H1 (cell line): Measurements from ENCODE around the gene PCDHGA2. TPM values are rescaled to one million over a fixed set of nuclear protein-coding genes. Genes with fewer than 3 reads are reported as not detected.

ENCODE experiments used
- polyA plus RNA-seq, 7 experiments: library from polyadenylated mRNA; depleted of rRNA in 3 of 7; stranded (reverse) in 5 of 7; unstranded in 2 of 7; fragments of >200 nt in 5 of 7; fragments of 200-250 nt in 2 of 7; gene quantifications; 1 replicate in 5 of 7; 2 replicates in 1 of 7; 4 replicates in 1 of 7; pipeline versions ENCODE4 v1.2.1 to v1.2.3, GENCODE V29; 2011 to 2013; ENCODE audit warnings: missing spikeins in 2 of 7, mixed read lengths in 2 of 7
- total RNA-seq: library from RNA; stranded (reverse); fragmentation: NEBNext Ultra II Directional; extraction: Animal tissue kit (Norgen Biotek cat#: 25700); gene quantifications from 2 replicates; pipeline ENCODE4 v1.2.1, GENCODE V29; 2021
- TF ChIP-seq, protein P1 (sequence below): fragments of 300-600 bp; sonication (generic); IDR thresholded peaks from 2 replicates; pipeline ENCODE4 v1.7.1; 2012; ENCODE audit warnings: low read length, moderate library complexity, mild to moderate bottlenecking, inconsistent platforms; ENCODE audit not compliant: insufficient replicate concordance

Gene PCDHGA2
- total and polyA plus RNA-seq, 2 of the 8 experiments (the other 6 are each of a cell fraction or from before 2014, with no cell fraction given) = 0.32 to 0.39 TPM

DNA sequence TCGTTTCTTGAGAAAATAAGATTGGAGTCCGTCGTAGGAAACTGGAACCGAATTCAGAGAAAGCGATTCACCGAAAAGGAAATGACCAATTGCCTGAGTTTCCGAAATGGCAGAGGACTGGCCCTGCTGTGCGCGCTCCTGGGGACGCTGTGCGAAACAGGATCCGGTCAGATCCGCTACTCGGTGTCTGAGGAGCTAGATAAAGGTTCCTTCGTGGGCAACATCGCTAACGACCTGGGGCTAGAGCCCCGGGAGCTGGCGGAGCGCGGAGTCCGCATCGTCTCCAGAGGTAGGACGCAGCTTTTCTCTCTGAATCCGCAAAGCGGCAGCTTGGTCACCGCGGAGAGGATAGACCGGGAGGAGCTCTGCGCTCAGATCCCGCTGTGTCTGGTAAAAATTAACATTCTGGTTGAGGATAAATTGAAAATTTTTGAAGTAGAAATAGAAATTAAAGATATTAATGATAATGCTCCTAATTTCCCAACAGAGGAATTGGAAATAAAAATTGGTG, 5.4 kb downstream of the PCDHGA2 start (continued):
- TF ChIP-seq, protein P1, sequence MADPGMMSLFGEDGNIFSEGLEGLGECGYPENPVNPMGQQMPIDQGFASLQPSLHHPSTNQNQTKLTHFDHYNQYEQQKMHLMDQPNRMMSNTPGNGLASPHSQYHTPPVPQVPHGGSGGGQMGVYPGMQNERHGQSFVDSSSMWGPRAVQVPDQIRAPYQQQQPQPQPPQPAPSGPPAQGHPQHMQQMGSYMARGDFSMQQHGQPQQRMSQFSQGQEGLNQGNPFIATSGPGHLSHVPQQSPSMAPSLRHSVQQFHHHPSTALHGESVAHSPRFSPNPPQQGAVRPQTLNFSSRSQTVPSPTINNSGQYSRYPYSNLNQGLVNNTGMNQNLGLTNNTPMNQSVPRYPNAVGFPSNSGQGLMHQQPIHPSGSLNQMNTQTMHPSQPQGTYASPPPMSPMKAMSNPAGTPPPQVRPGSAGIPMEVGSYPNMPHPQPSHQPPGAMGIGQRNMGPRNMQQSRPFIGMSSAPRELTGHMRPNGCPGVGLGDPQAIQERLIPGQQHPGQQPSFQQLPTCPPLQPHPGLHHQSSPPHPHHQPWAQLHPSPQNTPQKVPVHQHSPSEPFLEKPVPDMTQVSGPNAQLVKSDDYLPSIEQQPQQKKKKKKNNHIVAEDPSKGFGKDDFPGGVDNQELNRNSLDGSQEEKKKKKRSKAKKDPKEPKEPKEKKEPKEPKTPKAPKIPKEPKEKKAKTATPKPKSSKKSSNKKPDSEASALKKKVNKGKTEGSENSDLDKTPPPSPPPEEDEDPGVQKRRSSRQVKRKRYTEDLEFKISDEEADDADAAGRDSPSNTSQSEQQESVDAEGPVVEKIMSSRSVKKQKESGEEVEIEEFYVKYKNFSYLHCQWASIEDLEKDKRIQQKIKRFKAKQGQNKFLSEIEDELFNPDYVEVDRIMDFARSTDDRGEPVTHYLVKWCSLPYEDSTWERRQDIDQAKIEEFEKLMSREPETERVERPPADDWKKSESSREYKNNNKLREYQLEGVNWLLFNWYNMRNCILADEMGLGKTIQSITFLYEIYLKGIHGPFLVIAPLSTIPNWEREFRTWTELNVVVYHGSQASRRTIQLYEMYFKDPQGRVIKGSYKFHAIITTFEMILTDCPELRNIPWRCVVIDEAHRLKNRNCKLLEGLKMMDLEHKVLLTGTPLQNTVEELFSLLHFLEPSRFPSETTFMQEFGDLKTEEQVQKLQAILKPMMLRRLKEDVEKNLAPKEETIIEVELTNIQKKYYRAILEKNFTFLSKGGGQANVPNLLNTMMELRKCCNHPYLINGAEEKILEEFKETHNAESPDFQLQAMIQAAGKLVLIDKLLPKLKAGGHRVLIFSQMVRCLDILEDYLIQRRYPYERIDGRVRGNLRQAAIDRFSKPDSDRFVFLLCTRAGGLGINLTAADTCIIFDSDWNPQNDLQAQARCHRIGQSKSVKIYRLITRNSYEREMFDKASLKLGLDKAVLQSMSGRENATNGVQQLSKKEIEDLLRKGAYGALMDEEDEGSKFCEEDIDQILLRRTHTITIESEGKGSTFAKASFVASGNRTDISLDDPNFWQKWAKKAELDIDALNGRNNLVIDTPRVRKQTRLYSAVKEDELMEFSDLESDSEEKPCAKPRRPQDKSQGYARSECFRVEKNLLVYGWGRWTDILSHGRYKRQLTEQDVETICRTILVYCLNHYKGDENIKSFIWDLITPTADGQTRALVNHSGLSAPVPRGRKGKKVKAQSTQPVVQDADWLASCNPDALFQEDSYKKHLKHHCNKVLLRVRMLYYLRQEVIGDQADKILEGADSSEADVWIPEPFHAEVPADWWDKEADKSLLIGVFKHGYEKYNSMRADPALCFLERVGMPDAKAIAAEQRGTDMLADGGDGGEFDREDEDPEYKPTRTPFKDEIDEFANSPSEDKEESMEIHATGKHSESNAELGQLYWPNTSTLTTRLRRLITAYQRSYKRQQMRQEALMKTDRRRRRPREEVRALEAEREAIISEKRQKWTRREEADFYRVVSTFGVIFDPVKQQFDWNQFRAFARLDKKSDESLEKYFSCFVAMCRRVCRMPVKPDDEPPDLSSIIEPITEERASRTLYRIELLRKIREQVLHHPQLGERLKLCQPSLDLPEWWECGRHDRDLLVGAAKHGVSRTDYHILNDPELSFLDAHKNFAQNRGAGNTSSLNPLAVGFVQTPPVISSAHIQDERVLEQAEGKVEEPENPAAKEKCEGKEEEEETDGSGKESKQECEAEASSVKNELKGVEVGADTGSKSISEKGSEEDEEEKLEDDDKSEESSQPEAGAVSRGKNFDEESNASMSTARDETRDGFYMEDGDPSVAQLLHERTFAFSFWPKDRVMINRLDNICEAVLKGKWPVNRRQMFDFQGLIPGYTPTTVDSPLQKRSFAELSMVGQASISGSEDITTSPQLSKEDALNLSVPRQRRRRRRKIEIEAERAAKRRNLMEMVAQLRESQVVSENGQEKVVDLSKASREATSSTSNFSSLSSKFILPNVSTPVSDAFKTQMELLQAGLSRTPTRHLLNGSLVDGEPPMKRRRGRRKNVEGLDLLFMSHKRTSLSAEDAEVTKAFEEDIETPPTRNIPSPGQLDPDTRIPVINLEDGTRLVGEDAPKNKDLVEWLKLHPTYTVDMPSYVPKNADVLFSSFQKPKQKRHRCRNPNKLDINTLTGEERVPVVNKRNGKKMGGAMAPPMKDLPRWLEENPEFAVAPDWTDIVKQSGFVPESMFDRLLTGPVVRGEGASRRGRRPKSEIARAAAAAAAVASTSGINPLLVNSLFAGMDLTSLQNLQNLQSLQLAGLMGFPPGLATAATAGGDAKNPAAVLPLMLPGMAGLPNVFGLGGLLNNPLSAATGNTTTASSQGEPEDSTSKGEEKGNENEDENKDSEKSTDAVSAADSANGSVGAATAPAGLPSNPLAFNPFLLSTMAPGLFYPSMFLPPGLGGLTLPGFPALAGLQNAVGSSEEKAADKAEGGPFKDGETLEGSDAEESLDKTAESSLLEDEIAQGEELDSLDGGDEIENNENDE = no peak
